GM19240 (cell line): ENCODE data around the gene FCN1.
"Not testable (repeated sequence)": the region's sequence is repeated elsewhere in the genome, so short reads cannot be mapped to it uniquely, and the experiment has no call there.

ENCODE experiments used
- DNase-seq: peaks from one replicate; pipeline ENCODE4 v3.0.0; 2011; ENCODE audit warnings: low spot score; ENCODE audit not compliant: insufficient read length

The FCN1 gene

DNA sequence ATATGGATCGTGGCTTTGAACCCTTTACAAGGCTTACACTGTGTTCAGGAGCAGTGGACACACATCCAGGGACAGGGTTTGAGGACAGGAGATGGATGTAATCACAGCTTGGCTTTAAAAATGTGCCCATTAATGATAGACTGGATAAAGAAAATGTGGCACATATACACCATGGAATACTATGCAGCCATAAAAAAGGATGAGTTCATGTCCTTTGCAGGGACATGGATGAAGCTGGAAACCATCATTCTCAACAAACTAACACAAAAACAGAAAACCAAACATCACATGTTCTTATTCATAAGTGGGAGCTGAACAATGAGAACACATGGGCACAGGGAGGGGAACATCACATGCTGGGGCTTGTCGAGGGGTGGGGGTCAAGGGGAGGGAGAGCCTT lies 60.3 kb downstream of the FCN1 start:
- not testable (repeated sequence) for DNase-seq

- DNase-seq: no peak
These were observed 61.8 kb downstream of the FCN1 start for GRCh38 chr9:134855900-134856377.
